GM18499 (cell line): ENCODE data around the gene COL3A1.

Experiments used
- ATAC-seq: cut with Tn5 transposase; IDR thresholded peaks from one replicate; pipeline ENCODE4 v1.9.1; 2021; ENCODE audit warnings: moderate number of reproducible peaks; ENCODE audit not compliant: insufficient read depth, unreplicated experiment

COL3A1 gene

GRCh38 chr2:189013671-189014448 is 39.7 kb downstream of the COL3A1 start:
- ATAC-seq = no peak

GRCh38 chr2:189014449-189015138 is 40.4 kb downstream of the COL3A1 start:
- no peak for ATAC-seq

- no peak for ATAC-seq
Observed at GRCh38 chr2:189015359-189015758, 41.2 kb downstream of the COL3A1 start.

GRCh38 chr2:189016311-189016861 is 42.2 kb downstream of the COL3A1 start:
- ATAC-seq = no peak

GRCh38 chr2:189018631-189019030 is 44.5 kb downstream of the COL3A1 start:
- ATAC-seq = no peak

GRCh38 chr2:189020179-189020578 is 46.0 kb downstream of the COL3A1 start:
- ATAC-seq = no peak

GRCh38 chr2:189022053-189022481 is 47.9 kb downstream of the COL3A1 start:
- no peak for ATAC-seq

GRCh38 chr2:189022492-189022891 is 48.3 kb downstream of the COL3A1 start:
- ATAC-seq = no peak

- peak; percentile 73 for ATAC-seq
Observed at GRCh38 chr2:189024901-189025618, 50.9 kb downstream of the COL3A1 start.

- no peak for ATAC-seq
Observed at GRCh38 chr2:189037518-189037917, 63.3 kb downstream of the COL3A1 start.

- no peak for ATAC-seq
Observed at GRCh38 chr2:189045836-189046235, 71.7 kb downstream of the COL3A1 start.

GRCh38 chr2:189046320-189046719 is 72.1 kb downstream of the COL3A1 start:
- no peak for ATAC-seq

GRCh38 chr2:189047171-189047888 is 73.2 kb downstream of the COL3A1 start:
- ATAC-seq = no peak

GRCh38 chr2:189048189-189048588 is 74.0 kb downstream of the COL3A1 start:
- ATAC-seq = no peak

- ATAC-seq = no peak
Observed at GRCh38 chr2:189049709-189050164, 75.6 kb downstream of the COL3A1 start.

- no peak for ATAC-seq
Observed at GRCh38 chr2:189050165-189050712, 76.1 kb downstream of the COL3A1 start.

- ATAC-seq = no peak
Observed at GRCh38 chr2:189056200-189057106, 82.3 kb downstream of the COL3A1 start.

GRCh38 chr2:189057316-189057715 is 83.1 kb downstream of the COL3A1 start:
- ATAC-seq = no peak
